Activated CD4-positive, alpha-beta T cell treated with anti-CD3 and anti-CD28 coated beads for 36 hours (primary cell): Measurements from ENCODE around the gene TXNRD2. TPM values are rescaled to one million over a fixed set of nuclear protein-coding genes. Genes with fewer than 3 reads are reported as not detected.
A peak's percentile ranks its signal among the peaks of the same experiment; 100 is the strongest.

Experiments
- ATAC-seq: fragments of 200-7000 bp; cut with Tn5 transposase; one replicate; pipeline ENCODE4 v1.10.0; 2021; ENCODE audit warnings: mild to moderate bottlenecking, moderate library complexity
- CTCF ChIA-PET: fragments of 350-600 bp; sonication (Branson Sonifier 250); formaldehyde crosslinking; loops from one replicate; lab custom pipeline; 2021; ENCODE audit warnings: antibody characterized with exemption; lab: Charles Lee
- POLR2A ChIA-PET: fragments of 350-600 bp; sonication (Branson Sonifier 250); formaldehyde crosslinking; loops from one replicate; lab custom pipeline; 2021; ENCODE audit warnings: antibody characterized with exemption, inconsistent platforms; lab: Charles Lee
- DNase-seq: peaks from one replicate; pipeline ENCODE4 v3.0.0-alpha.2; 2020
- H3K27ac Mint-ChIP-seq: one replicate; pipeline ENCODE4 v1.8.0; 2021; ENCODE audit warnings: mixed read lengths
- H3K27me3 Mint-ChIP-seq: one replicate; pipeline ENCODE4 v1.8.0; 2021; ENCODE audit warnings: mixed read lengths
- H3K36me3 Mint-ChIP-seq: one replicate; pipeline ENCODE4 v1.8.0; 2021; ENCODE audit warnings: low read depth, mixed read lengths
- H3K4me1 Mint-ChIP-seq: one replicate; pipeline ENCODE4 v1.8.0; 2021; ENCODE audit warnings: mixed read lengths
- H3K4me3 Mint-ChIP-seq: one replicate; pipeline ENCODE4 v1.8.0; 2021; ENCODE audit warnings: mild to moderate bottlenecking, moderate library complexity, mixed read lengths
- H3K9me3 Mint-ChIP-seq: one replicate; pipeline ENCODE4 v1.8.0; 2021; ENCODE audit warnings: low read depth, mixed read lengths
- intact Hi-C, 2 experiments: fragments of 100-400 bp; cut with DNase I in 1 of 2; cut with micrococcal nuclease in 1 of 2; formaldehyde crosslinking; loops; one replicate each; pipeline versions ENCODE4 v1.14.2 to v1.15.1; 2022 to 2024; cut with DNase I, micrococcal nuclease
- total RNA-seq, 2 experiments: library from RNA; stranded (reverse); gene quantifications; one replicate each; pipeline ENCODE4 v1.2.3, GENCODE V29; 2021

TXNRD2 gene
- total RNA-seq, 2 experiments from 2014 or later = 24.1 to 25.3 TPM

DNA sequence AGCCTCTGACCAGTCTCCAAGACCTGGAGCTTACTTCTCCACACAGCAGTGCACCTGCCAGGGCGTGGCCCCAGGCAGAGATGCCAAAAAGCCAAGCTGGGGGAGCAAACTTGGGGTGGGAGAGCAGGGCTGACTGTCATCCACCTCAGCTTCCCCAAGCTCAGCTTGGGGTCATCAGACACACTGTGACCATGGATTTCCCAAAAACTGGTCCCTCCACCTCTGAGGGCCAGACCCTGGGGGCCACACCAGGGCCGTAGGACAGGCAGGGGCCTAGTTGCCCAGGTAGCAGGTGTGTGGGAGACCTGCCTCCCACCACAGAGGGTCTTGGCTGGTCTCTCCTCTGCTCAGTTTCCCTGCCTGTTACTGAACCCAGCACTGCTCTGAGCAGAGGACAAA lies 44.4 kb upstream of the TXNRD2 start:
- no peaks in the 10 kb centered on the region for H3K9me3 Mint-ChIP-seq
- no peaks in the 10 kb centered on the region for H3K27me3 Mint-ChIP-seq
- H3K36me3 Mint-ChIP-seq = no peaks in the 10 kb centered on the region
- ATAC-seq = no peak
- ChIA-PET CTCF (interaction anchor here (0.6 to 1.8 kb wide), 4 partner anchors 16 to 355 kb away, joined by 3 to 4 read pairs (median 3); no protein-coding TSS in a partner anchor), POLR2A (no interaction called here)
- H3K4me3 Mint-ChIP-seq = no peak overlapping the region
- H3K4me1 Mint-ChIP-seq = no peaks in the 10 kb centered on the region
- intact Hi-C loops = loop anchor here in 1 of 2 experiments (10.0 kb wide), 1 partner anchor 469 kb away; no protein-coding TSS in a partner anchor
- no peak for DNase-seq
- no peak overlapping the region for H3K27ac Mint-ChIP-seq

DNA sequence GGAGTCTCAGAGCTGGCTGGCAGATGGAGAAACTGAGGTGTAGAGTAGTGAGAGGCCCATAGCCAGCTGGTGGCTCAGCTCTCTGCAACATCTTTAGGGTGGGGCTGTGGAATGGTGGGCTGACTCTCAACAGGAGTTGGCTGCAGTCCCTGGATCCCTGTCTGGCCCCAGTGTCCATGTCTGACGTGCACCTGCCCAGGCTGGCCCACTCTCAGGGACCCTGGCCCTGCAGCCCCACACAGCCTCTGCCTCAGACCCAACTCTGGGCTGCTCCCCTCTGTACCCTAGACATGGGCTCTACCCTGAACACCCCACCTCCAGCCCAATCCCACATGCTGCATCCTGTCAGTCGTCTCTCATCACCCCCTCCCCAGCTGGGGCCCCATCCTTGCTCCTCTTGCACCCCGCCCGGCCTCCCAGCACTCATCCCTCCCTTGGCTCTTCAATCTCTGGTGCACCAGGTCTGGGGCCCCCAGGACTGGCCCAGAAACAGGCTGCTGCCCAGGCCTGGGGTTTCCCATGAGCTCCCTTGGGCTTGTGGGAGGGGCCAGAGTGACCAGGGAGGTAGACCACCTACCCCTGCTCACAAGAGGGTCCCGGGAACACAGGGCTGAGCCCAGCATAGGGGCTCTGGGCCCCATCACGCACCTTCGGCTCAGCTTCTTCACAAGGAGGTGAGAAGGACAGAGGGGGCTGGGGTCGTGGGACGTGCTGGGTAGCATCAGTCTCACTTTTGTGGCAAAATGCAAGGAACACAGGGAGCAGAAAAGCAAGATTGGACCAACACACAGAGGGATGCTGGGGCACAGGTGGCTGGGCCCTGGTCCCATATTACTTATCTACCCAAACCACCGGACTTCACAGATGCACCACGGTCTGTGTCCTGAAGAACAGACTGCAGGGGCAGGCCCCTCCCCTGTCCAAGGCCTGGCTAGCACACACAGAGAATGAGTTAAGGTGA lies 43.5 kb upstream of the TXNRD2 start:
- ATAC-seq = no peak
- ChIA-PET POLR2A (no interaction called here), CTCF (interaction anchor here (0.7 to 1.8 kb wide), 2 partner anchors 14 to 15 kb away, joined by 3 to 4 read pairs; no protein-coding TSS in a partner anchor)
- no peak overlapping the region for H3K27ac Mint-ChIP-seq
- no peaks in the 10 kb centered on the region for H3K4me1 Mint-ChIP-seq
- no peaks in the 10 kb centered on the region for H3K27me3 Mint-ChIP-seq
- no peak for DNase-seq
- intact Hi-C loops = loop anchor here in 1 of 2 experiments (10.0 kb wide), 1 partner anchor 470 kb away; no protein-coding TSS in a partner anchor
- H3K4me3 Mint-ChIP-seq = no peak overlapping the region
- H3K36me3 Mint-ChIP-seq = peaks cover 1% of the 10 kb centered on the region
- no peaks in the 10 kb centered on the region for H3K9me3 Mint-ChIP-seq

DNA sequence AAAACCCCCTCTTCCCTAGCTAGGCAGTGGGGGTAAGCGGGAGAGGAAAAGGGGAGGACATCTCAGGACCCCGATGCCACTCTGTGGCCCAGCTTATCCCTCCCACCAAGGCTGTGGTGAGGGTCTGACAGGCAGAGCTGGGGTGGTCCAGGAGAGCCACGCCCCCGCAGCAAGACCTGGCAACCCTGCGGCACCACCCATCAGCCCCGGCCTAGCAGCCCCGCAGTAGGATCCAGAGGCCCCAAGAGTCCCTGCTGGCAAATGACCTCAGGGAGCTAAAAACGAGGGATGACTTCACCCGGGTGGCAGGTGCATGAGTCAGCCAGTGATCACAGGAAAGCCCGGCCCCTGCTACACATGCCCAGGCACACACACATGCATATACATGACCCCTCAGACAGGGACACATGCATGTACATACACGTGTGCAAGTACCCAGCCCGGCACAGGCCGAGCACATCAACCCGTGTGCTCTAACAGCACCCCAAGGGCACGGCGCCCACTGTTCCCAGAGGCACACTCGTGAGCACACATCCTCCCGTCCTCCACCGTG lies 42.7 kb upstream of the TXNRD2 start:
- CTCF ChIA-PET = interaction anchor here (0.7 kb wide), 2 partner anchors 13 to 32 kb away, joined by 3 read pairs; no protein-coding TSS in a partner anchor
- Mint-ChIP-seq H3K9me3 (no peaks in the 10 kb centered on the region), H3K36me3 (peaks cover 1% of the 10 kb centered on the region), H3K27me3 (no peaks in the 10 kb centered on the region), H3K27ac (no peak overlapping the region), H3K4me1 (no peaks in the 10 kb centered on the region), H3K4me3 (no peak overlapping the region)
- POLR2A ChIA-PET = no interaction called here
- intact Hi-C loops = loop anchor here in 1 of 2 experiments (10.0 kb wide), 1 partner anchor 471 kb away; no protein-coding TSS in a partner anchor
- peak; percentile 50 for DNase-seq
- peak; percentile 47 for ATAC-seq

DNA sequence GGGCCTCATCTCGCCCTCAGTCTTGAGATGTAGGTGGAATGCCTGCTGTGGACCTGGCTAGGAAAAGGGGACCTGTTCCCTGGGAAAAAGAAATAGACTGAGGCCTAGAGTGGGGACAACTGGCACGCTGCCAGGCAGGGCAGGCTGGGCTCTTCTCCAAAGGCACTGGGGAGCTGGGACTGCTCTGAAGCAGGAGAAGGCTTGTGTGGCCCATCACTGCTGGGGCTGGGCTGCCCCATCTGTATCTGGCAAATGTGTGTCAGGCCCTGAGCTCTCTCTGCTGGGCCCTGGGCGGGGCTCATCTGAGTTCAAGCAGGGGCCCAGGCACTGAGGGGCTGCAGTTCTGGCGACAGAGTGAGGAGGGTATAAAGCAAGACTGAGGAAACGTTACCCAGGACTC lies 42.1 kb upstream of the TXNRD2 start:
- Mint-ChIP-seq H3K4me1 (no peaks in the 10 kb centered on the region), H3K36me3 (peaks cover 1% of the 10 kb centered on the region), H3K9me3 (no peaks in the 10 kb centered on the region), H3K4me3 (no peak overlapping the region), H3K27ac (no peak overlapping the region), H3K27me3 (no peaks in the 10 kb centered on the region)
- ChIA-PET POLR2A (no interaction called here), CTCF (interaction anchor here (0.7 kb wide), 1 partner anchor 31 kb away, joined by 3 read pairs; no protein-coding TSS in a partner anchor)
- intact Hi-C loops = loop anchor here in 1 of 2 experiments (10.0 kb wide), 1 partner anchor 471 kb away; no protein-coding TSS in a partner anchor
- no peak for ATAC-seq
- DNase-seq = no peak

- no peak overlapping the region for H3K4me3 Mint-ChIP-seq
- H3K4me1 Mint-ChIP-seq = no peaks in the 10 kb centered on the region
- DNase-seq (no peak), ATAC-seq (no peak)
- ChIA-PET POLR2A (no interaction called here), CTCF (interaction anchor here (0.6 kb wide), 1 partner anchor 39 kb away, joined by 3 read pairs; no protein-coding TSS in a partner anchor)
- peaks cover 1% of the 10 kb centered on the region for H3K36me3 Mint-ChIP-seq
- H3K9me3 Mint-ChIP-seq = no peaks in the 10 kb centered on the region
- intact Hi-C loops = loop anchor here in 1 of 2 experiments (10.0 kb wide), 1 partner anchor 472 kb away; no protein-coding TSS in a partner anchor
- H3K27ac Mint-ChIP-seq = no peak overlapping the region
- H3K27me3 Mint-ChIP-seq = no peaks in the 10 kb centered on the region
Measured at GRCh38 chr22:19982991-19983578, 41.5 kb upstream of the TXNRD2 start.

DNA sequence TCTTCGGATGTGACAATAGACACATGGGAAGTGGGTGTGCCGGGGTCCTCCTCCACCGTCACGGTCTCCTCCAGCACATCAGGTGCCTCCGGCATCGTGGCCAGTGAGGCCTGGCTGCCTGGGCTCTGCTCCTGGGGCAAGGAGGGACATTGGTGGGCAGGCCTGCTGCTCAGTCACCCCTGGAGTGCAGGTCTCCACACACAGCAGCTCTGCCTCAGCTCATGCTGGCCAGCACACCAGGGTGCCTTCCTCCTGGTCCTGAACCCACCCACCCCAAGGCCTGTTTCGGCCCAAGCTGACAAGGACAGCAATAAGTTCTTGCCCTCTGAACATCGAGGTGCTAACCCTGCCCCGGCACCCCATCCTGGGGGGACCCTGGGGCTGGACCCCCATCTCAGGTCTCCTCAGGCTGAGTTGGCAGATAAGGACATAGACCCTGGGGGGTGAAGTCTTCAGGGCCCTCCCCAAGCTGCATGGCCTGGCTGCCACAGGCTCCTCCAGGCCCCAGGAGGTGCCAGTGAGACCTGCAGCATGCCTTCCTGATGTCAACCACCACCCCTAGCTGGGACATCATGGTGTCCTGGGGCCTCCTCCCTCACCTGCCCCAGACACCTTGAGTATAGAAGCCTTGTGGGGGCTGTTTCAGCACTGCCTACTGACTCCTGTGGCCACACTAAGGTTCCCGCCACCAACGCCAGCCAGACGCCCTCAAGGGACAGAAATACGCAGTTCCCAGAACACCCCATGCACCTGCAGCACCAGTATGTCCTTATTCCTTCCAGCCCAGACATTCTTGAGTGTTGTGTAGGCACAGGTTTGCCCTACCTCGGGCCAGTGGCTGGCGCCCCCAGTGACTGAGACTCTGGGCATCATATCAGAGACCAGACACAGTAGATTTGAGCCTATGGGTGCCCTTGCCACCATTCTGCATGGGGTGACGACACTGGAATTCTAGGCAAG lies 40.6 kb upstream of the TXNRD2 start:
- ATAC-seq (no peak), DNase-seq (no peak)
- Mint-ChIP-seq H3K27ac (no peak overlapping the region), H3K4me3 (no peak overlapping the region), H3K4me1 (no peaks in the 10 kb centered on the region), H3K9me3 (no peaks in the 10 kb centered on the region), H3K36me3 (peaks cover 1% of the 10 kb centered on the region), H3K27me3 (no peaks in the 10 kb centered on the region)
- CTCF ChIA-PET = interaction anchor here (0.6 kb wide), 1 partner anchor 39 kb away, joined by 3 read pairs; no protein-coding TSS in a partner anchor
- POLR2A ChIA-PET = no interaction called here
- intact Hi-C loops = loop anchor here in 1 of 2 experiments (10.0 kb wide), 1 partner anchor 473 kb away; no protein-coding TSS in a partner anchor

GRCh38 chr22:19981171-19981960 lies 39.7 kb upstream of the TXNRD2 start:
- Mint-ChIP-seq H3K9me3 (no peaks in the 10 kb centered on the region), H3K4me1 (no peaks in the 10 kb centered on the region), H3K27me3 (no peaks in the 10 kb centered on the region), H3K27ac (no peak overlapping the region), H3K4me3 (no peak overlapping the region), H3K36me3 (peaks cover 1% of the 10 kb centered on the region)
- intact Hi-C loops = loop anchor here in 1 of 2 experiments (10.0 kb wide), 1 partner anchor 473 kb away; no protein-coding TSS in a partner anchor
- ATAC-seq = no peak
- DNase-seq = no peak
- CTCF ChIA-PET = no interaction called here
- POLR2A ChIA-PET = no interaction called here

GRCh38 chr22:19980766-19981165 lies 39.1 kb upstream of the TXNRD2 start:
- H3K4me1 Mint-ChIP-seq = no peaks in the 10 kb centered on the region
- H3K27ac Mint-ChIP-seq = no peak overlapping the region
- no peak overlapping the region for H3K4me3 Mint-ChIP-seq
- H3K27me3 Mint-ChIP-seq = no peaks in the 10 kb centered on the region
- DNase-seq = no peak
- ChIA-PET CTCF (no interaction called here), POLR2A (no interaction called here)
- H3K36me3 Mint-ChIP-seq = peaks cover 1% of the 10 kb centered on the region
- ATAC-seq = no peak
- intact Hi-C loops = loop anchor here in 1 of 2 experiments (10.0 kb wide), 1 partner anchor 474 kb away; no protein-coding TSS in a partner anchor
- H3K9me3 Mint-ChIP-seq = no peaks in the 10 kb centered on the region

- intact Hi-C loops = loop anchor here (10.0 kb wide), 2 partner anchors 315 to 475 kb away; no protein-coding TSS in a partner anchor
- ChIA-PET POLR2A (no interaction called here), CTCF (no interaction called here)
- Mint-ChIP-seq H3K4me1 (peaks cover 4% of the 10 kb centered on the region), H3K36me3 (peaks cover 1% of the 10 kb centered on the region), H3K9me3 (no peaks in the 10 kb centered on the region), H3K27me3 (no peaks in the 10 kb centered on the region), H3K27ac (no peak overlapping the region), H3K4me3 (no peak overlapping the region)
- DNase-seq (no peak), ATAC-seq (no peak)
Measured at GRCh38 chr22:19979712-19980493, 38.3 kb upstream of the TXNRD2 start.
